Spleen (tissue), 7 donors: ENCODE measurements around the gene PPP4R3A.
"Not testable (repeated sequence)": the region's sequence is repeated elsewhere in the genome, so short reads cannot be mapped to it uniquely, and the experiment has no call there.

ENCODE experiments used
- CTCF ChIP-seq, 11 experiments: fragments of 200-600 bp in 7 of 11; fragments of 450-650 bp in 4 of 11; sonication (generic) in 4 of 11; IDR thresholded peaks in 8 of 11; conservative IDR thresholded peaks in 3 of 11; 1 replicate in 7 of 11; 2 replicates in 4 of 11; pipeline versions ENCODE4 v1.4.0 to v1.8.0; 2016 to 2021; ENCODE audit warnings: antibody characterized with exemption in 11 of 11, inconsistent platforms in 4 of 11, mild to moderate bottlenecking in 1 of 11
- POLR2A ChIP-seq, 3 donors: fragments of 450-650 bp; IDR thresholded peaks; one replicate each; pipeline ENCODE4 v1.5.1; 2017; ENCODE audit warnings: antibody characterized with exemption in 3 of 3, mild to moderate bottlenecking in 1 of 3
- donor health status: DM: no; HTN: no; CAD: no; lungs with moderate emphysema.
- donor health status: DM: no; HTN: no; CAD: no.
- donor health status: DM: no; HTN: no; CAD: no.

DNA sequence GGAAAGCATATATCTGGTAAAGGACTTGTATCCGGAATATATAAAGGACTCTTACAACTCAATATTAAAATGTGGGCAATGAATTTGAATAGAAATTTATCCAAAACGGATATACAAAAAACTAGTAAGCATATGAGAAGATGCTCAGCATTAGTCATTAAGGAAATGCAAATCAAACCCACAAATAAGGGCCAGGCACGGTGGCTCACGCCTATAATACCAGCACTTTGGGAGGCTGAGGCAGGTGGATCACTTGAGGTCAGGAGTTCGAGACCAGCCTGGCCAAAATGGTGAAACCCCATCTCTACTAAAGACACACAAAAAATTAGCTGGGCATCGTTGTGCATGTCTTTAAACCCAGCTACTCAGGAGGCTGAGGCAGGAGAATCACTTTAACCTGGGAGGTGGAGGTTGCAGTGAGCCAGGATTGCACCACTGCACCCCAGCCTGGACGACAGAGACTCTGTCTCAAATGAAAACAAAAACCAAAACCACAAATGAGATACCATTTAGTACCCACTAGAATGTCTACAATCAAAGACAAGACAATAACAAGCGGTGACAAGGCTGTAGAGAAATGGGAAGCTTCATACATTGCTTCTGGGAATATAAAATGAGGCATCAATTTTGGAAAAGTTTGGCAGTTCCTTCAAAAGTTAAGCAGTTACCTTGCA is 15.6 kb downstream of the PPP4R3A start:
- not testable (repeated sequence) for TF ChIP-seq POLR2A (IDR thresholded peaks at IDR 0.05); CTCF (IDR thresholded peaks at IDR 0.05 in 8 of 11, conservative IDR thresholded peaks at IDR 0.05 in 3 of 11)
